ENCODE data around the gene CLDN14.
"Not testable (repeated sequence)": the region's sequence is repeated elsewhere in the genome, so short reads cannot be mapped to it uniquely, and the experiment has no call there.

Gene CLDN14

GRCh38 chr21:36499578-36500471 lies 19.9 kb upstream of the CLDN14 start:
- no peak for DNase-seq

GRCh38 chr21:36494557-36494956 lies 14.6 kb upstream of the CLDN14 start:
- no peak for DNase-seq

GRCh38 chr21:36491209-36491910 lies 11.4 kb upstream of the CLDN14 start:
- no peak for DNase-seq

GRCh38 chr21:36489776-36490165 lies 9.8 kb upstream of the CLDN14 start:
- no peak for DNase-seq

GRCh38 chr21:36489103-36489775 lies 9.3 kb upstream of the CLDN14 start:
- no peak for DNase-seq

- no peak for DNase-seq
Measured at GRCh38 chr21:36487641-36488307, 7.9 kb upstream of the CLDN14 start.

- DNase-seq, result no peak
Measured at GRCh38 chr21:36486246-36486645, 6.3 kb upstream of the CLDN14 start.

GRCh38 chr21:36485476-36485875 lies 5.6 kb upstream of the CLDN14 start:
- DNase-seq, result no peak

- DNase-seq, result no peak
Measured at GRCh38 chr21:36483095-36483494, 3.2 kb upstream of the CLDN14 start.

- DNase-seq, result no peak
Measured at GRCh38 chr21:36482673-36483072, 2.8 kb upstream of the CLDN14 start.

- no peak for DNase-seq
Measured at GRCh38 chr21:36482181-36482580, 2.3 kb upstream of the CLDN14 start.

GRCh38 chr21:36481639-36482038 lies 1.7 kb upstream of the CLDN14 start:
- DNase-seq, result no peak

GRCh38 chr21:36480618-36481017 lies 696 bp upstream of the CLDN14 start:
- no peak for DNase-seq

GRCh38 chr21:36478941-36479340 lies 981 bp downstream of the CLDN14 start:
- DNase-seq, result no peak

- no peak for DNase-seq
Measured at GRCh38 chr21:36478207-36478701, 1.7 kb downstream of the CLDN14 start.

- no peak for DNase-seq
Measured at GRCh38 chr21:36477559-36477958, 2.4 kb downstream of the CLDN14 start.

GRCh38 chr21:36477001-36477400 lies 2.9 kb downstream of the CLDN14 start:
- no peak for DNase-seq

GRCh38 chr21:36476541-36476940 lies 3.4 kb downstream of the CLDN14 start:
- DNase-seq, result not testable (repeated sequence)

- no peak for DNase-seq
Measured at GRCh38 chr21:36474591-36474990, 5.3 kb downstream of the CLDN14 start.

- no peak for DNase-seq
Measured at GRCh38 chr21:36473203-36473602, 6.7 kb downstream of the CLDN14 start.

GRCh38 chr21:36472377-36472776 lies 7.5 kb downstream of the CLDN14 start:
- DNase-seq, result no peak

- DNase-seq, result no peak
Measured at GRCh38 chr21:36471254-36471723, 8.6 kb downstream of the CLDN14 start.

GRCh38 chr21:36470294-36470693 lies 9.6 kb downstream of the CLDN14 start:
- DNase-seq, result no peak

All from retina (tissue), 1 donor.